K562 (cell line): ENCODE results near the gene TM2D3. TPM values are rescaled to one million over a fixed set of nuclear protein-coding genes. Genes with fewer than 3 reads are reported as not detected.

Experiments
- ATAC-seq: fragments of 200-7000 bp; cut with Tn5 transposase; 3 replicates; pipeline ENCODE4 v1.9.1; 2020; ENCODE audit warnings: moderate library complexity
- BruUV-seq: library from RNA; stranded (reverse); fragments of 400-500 nt; replicated peaks from 2 replicates; lab custom pipeline; 2021; lab: Mats Ljungman, UMichigan
- CTCF ChIA-PET: fragments of 300-600 bp; formaldehyde crosslinking; extraction: SDS; loops from one replicate; lab custom pipeline; 2021; ENCODE audit warnings: low intra/inter-chr PET ratio; lab: Yijun Ruan, JAX
- POLR2A ChIA-PET: fragments of 300-600, 350-650 bp; sonication (Branson Sonifier 250); formaldehyde crosslinking; extraction: SDS; loops from one replicate; lab custom pipeline; 2021; ENCODE audit warnings: antibody characterized with exemption, inconsistent platforms; lab: Yijun Ruan, JAX
- DNase-seq, 4 experiments: peaks; one replicate each; pipeline versions ENCODE4 v3.0.0 to v3.0.0-alpha.2; 2011 to 2018; ENCODE audit warnings: low spot score in 3 of 4, mixed read lengths in 3 of 4; ENCODE audit errors: extremely low read depth in 1 of 4
- FAIRE-seq: peaks from 2 replicates; lab custom pipeline; 2011; peaks lifted over from hg19 to GRCh38; lab: Jason Lieb, UNC
- H2AFZ ChIP-seq: 2 replicates; pipeline ENCODE4 v1.6.0; 2011; ENCODE audit warnings: low read depth, low read length, control low read depth, inconsistent platforms
- H3K27ac ChIP-seq: fragments of 200-600 bp; 3 replicates; pipeline ENCODE4 v1.8.0; 2011; ENCODE audit warnings: low read depth, mild to moderate bottlenecking, control low read depth, inconsistent platforms, low read length, moderate library complexity, mixed read lengths; ENCODE audit errors: extremely low read depth
- H3K27me3 ChIP-seq, 2 experiments: fragments of 300-600 bp in 1 of 2; 2 replicates in 1 of 2; 3 replicates in 1 of 2; pipeline versions ENCODE4 v1.6.0 to v1.8.0; 2011; ENCODE audit warnings: inconsistent platforms in 2 of 2, low read length in 2 of 2, mild to moderate bottlenecking in 1 of 2, mixed read lengths in 1 of 2, moderate library complexity in 1 of 2; ENCODE audit not compliant: control insufficient read depth in 2 of 2, insufficient read depth in 2 of 2
- H3K36me3 ChIP-seq: fragments of 300-600 bp; 3 replicates; pipeline ENCODE4 v1.8.0; 2011; ENCODE audit warnings: mild to moderate bottlenecking, low read length, inconsistent platforms; ENCODE audit not compliant: control insufficient read depth, insufficient read depth
- H3K4me1 ChIP-seq, 2 experiments: fragments of 200-600 bp in 1 of 2; replicated peaks in 1 of 2; 2 replicates in 1 of 2; 3 replicates in 1 of 2; pipeline versions ENCODE4 v1.5.1 to v1.8.0; 2011; ENCODE audit warnings: inconsistent platforms in 2 of 2, low read length in 2 of 2, mild to moderate bottlenecking in 1 of 2, mixed read lengths in 1 of 2, moderate library complexity in 1 of 2; ENCODE audit not compliant: control insufficient read depth in 2 of 2, insufficient read depth in 2 of 2
- H3K4me2 ChIP-seq: 2 replicates; pipeline ENCODE4 v1.6.1; 2011; ENCODE audit warnings: low read length, control low read depth, inconsistent platforms, mixed read lengths; ENCODE audit not compliant: insufficient read depth
- H3K4me3 ChIP-seq: fragments of 200-600 bp; sonication (generic), shearing (Covaris generic); 2 replicates; pipeline ENCODE4 v1.5.1; 2016; ENCODE audit warnings: control low read depth, inconsistent platforms
- H3K79me2 ChIP-seq: fragments of 200-600 bp; 3 replicates; pipeline ENCODE4 v1.8.0; 2011; ENCODE audit warnings: low read length, inconsistent platforms; ENCODE audit not compliant: control insufficient read depth, insufficient read depth
- H3K9ac ChIP-seq, 2 experiments: 2 replicates each; pipeline versions ENCODE4 v1.6.0 to v1.6.1; 2011; ENCODE audit warnings: low read depth in 2 of 2, low read length in 2 of 2, control low read depth in 1 of 2, inconsistent platforms in 1 of 2, mild to moderate bottlenecking in 1 of 2, mixed read lengths in 1 of 2; ENCODE audit not compliant: insufficient read depth in 1 of 2
- H3K9me1 ChIP-seq: one replicate; pipeline ENCODE4 v1.6.0; 2011; ENCODE audit warnings: inconsistent platforms, mild to moderate bottlenecking, low read length, moderate library complexity; ENCODE audit not compliant: control insufficient read depth, insufficient read depth
- H3K9me3 ChIP-seq: replicated peaks from 2 replicates; pipeline ENCODE4 v1.5.1; 2011; ENCODE audit warnings: low read depth, low read length, inconsistent platforms; ENCODE audit not compliant: control insufficient read depth, insufficient read depth
- H4K20me1 ChIP-seq: replicated peaks from 2 replicates; pipeline ENCODE4 v1.6.1; 2011; ENCODE audit warnings: low read length, inconsistent platforms, mixed read lengths; ENCODE audit not compliant: control insufficient read depth, insufficient read depth
- CBFB ChIP-seq: sonication (generic); formaldehyde crosslinking; IDR thresholded peaks from 2 replicates; pipeline ENCODE4 v1.4.0; 2020; ENCODE audit warnings: mild to moderate bottlenecking, missing genetic modification reagents
- CBX3 ChIP-seq, 2 experiments: IDR thresholded peaks; 1 replicate in 1 of 2; 2 replicates in 1 of 2; pipeline ENCODE4 v1.6.1; 2012; ENCODE audit warnings: inconsistent platforms in 2 of 2, low read length in 2 of 2, borderline replicate concordance in 1 of 2, control low read depth in 1 of 2
- ILF3 ChIP-seq: fragments of 450-650 bp; IDR thresholded peaks from 2 replicates; pipeline ENCODE4 v1.6.1; 2018; ENCODE audit warnings: antibody characterized with exemption, mild to moderate bottlenecking, moderate library complexity, borderline replicate concordance
- KAT2B ChIP-seq: IDR thresholded peaks from one replicate; pipeline ENCODE4 v1.6.1; 2012; ENCODE audit warnings: low read depth, mild to moderate bottlenecking, control low read depth, inconsistent platforms, low read length, moderate library complexity
- MCM7 ChIP-seq, 2 experiments: fragments of 450-650 bp; IDR thresholded peaks; 2 replicates each; pipeline ENCODE4 v1.6.1; 2016 to 2018
- MEF2D ChIP-seq: conservative IDR thresholded peaks from 2 replicates; pipeline ENCODE4 v1.6.1; 2016; ENCODE audit warnings: low read depth, missing genetic modification characterization, missing compliant biosample characterization
- NCOA1 ChIP-seq: fragments of 450-650 bp; IDR thresholded peaks from 2 replicates; pipeline ENCODE4 v1.6.1; 2016; ENCODE audit warnings: low read depth
- NONO ChIP-seq, 2 experiments: fragments of 200-400 bp in 1 of 2; fragments of 450-650 bp in 1 of 2; formaldehyde crosslinking in 1 of 2; IDR thresholded peaks; 2 replicates each; pipeline ENCODE4 v1.6.1; 2017; ENCODE audit warnings: low read depth in 2 of 2, mild to moderate bottlenecking in 2 of 2, moderate library complexity in 2 of 2, low read length in 1 of 2
- RBBP5 ChIP-seq: fragments of 200-600 bp; sonication (generic); IDR thresholded peaks from 2 replicates; pipeline ENCODE4 v1.6.1; 2012; ENCODE audit warnings: borderline replicate concordance, mild to moderate bottlenecking, low read length, control low read depth, inconsistent platforms; ENCODE audit not compliant: insufficient read depth, poor library complexity, severe bottlenecking
- RBM14 ChIP-seq: fragments of 200-400 bp; formaldehyde crosslinking; IDR thresholded peaks from 2 replicates; pipeline ENCODE4 v1.6.1; 2018; ENCODE audit warnings: low read depth, mild to moderate bottlenecking, low read length, moderate library complexity, borderline replicate concordance; ENCODE audit not compliant: insufficient read depth
- SMARCA5 ChIP-seq: fragments of 450-650 bp; IDR thresholded peaks from 2 replicates; pipeline ENCODE4 v1.6.1; 2016
- ZFPM2 ChIP-seq: fragments of 250-450 bp; sonication (Bioruptor Pico); IDR thresholded peaks from 2 replicates; pipeline ENCODE4 v1.5.1; 2022; ENCODE audit warnings: mild to moderate bottlenecking
- ZNF644 ChIP-seq: fragments of 200-800 bp; sonication (Bioruptor generic); IDR thresholded peaks from 2 replicates; pipeline ENCODE4 v1.6.1; 2016; ENCODE audit warnings: low read depth, missing genetic modification characterization, missing compliant biosample characterization
- ZNF696 ChIP-seq: fragments of 250-450 bp; sonication (Bioruptor Pico); conservative IDR thresholded peaks from 2 replicates; pipeline ENCODE4 v1.4.0; 2020; ENCODE audit warnings: mild to moderate bottlenecking, moderate library complexity
- ZNF699 ChIP-seq: fragments of 250-450 bp; sonication (Bioruptor Pico); IDR thresholded peaks from 2 replicates; pipeline ENCODE4 v1.8.0; 2021; ENCODE audit warnings: mild to moderate bottlenecking, moderate library complexity; ENCODE audit not compliant: insufficient replicate concordance
- WGBS: fragments of 100-300 bp; shearing (Covaris generic); methylation state at CpG from one replicate; pipeline ENCODE4 v1.1.6; 2016; ENCODE audit warnings: low coverage, mixed read lengths; ENCODE audit not compliant: insufficient coverage; ENCODE audit errors: missing lambda C conversion rate; 5-methylcytosine and 5-hydroxymethylcytosine counted together
- in situ Hi-C: fragments of 300-500 bp; cut with MboI; formaldehyde crosslinking; loops from 4 replicates; pipeline ENCODE4 v1.15.0; 2018; ENCODE audit warnings: inconsistent platforms, mixed read lengths
- intact Hi-C: fragments of 100-400 bp; cut with micrococcal nuclease; formaldehyde crosslinking; loops from 2 replicates; pipeline ENCODE4 v1.14.2; 2022
- polyA plus RNA-seq, 8 experiments: library from polyadenylated mRNA; depleted of rRNA in 4 of 8; stranded (reverse) in 5 of 8; unstranded in 3 of 8; fragments of >200 nt; fragmentation: Nextera tagmentation in 2 of 8; fragmentation: Illumina TruSeq in 1 of 8; extraction: Ambion mirVana in 2 of 8; extraction: Trizol in 1 of 8; gene quantifications; 2 replicates each; pipeline versions ENCODE4 v1.2.1 to v1.2.3, GENCODE V29; 2011 to 2014; ENCODE audit warnings: inconsistent platforms in 1 of 8, missing spikeins in 1 of 8
- total RNA-seq, 7 experiments: library from RNA; depleted of rRNA in 6 of 7; stranded (reverse); fragments of >200 nt in 6 of 7; fragmentation: Illumina TruSeq in 2 of 7; extraction: Trizol in 2 of 7; gene quantifications; 2 replicates each; pipeline versions ENCODE4 v1.2.1 to v1.2.3, GENCODE V29; 2011 to 2021; ENCODE audit warnings: low replicate concordance in 1 of 7
- TF ChIP-seq, protein P1 (sequence below): sonication (generic); formaldehyde crosslinking; IDR thresholded peaks from 2 replicates; pipeline ENCODE4 v1.8.1; 2023; ENCODE audit warnings: mild to moderate bottlenecking, missing genetic modification reagents

The TM2D3 gene
- total and polyA plus RNA-seq, 9 of the 15 experiments (the other 6 are each of a cell fraction or from before 2014, with no cell fraction given): 16.5 to 67.9 (median 31.3) TPM

DNA sequence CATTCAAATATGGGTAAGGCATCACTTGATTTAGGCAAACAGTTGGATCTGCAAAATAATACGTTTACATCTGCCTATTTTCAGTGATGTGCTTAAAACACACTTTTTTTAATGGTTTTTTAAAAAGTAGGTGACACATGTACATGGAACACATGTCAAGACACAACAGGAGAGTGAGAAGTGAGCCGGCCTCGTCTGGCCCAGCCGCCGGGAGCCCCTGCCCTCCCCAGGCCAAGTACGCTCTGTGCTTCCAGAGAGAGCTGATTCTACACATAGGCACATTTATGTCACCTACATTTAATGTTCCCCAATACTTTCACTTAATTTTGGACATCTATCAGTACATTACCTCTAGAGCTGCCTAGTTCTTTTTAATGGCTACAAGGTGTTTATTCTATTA, 3.8 kb downstream of the TM2D3 start:
- 97% methylated on average over 6 of the region's 6 CpGs for WGBS
- Histone ChIP-seq H3K9me3 (no peaks in the 10 kb centered on the region), H3K4me2 (no peak overlapping the region), H4K20me1 (no peaks in the 10 kb centered on the region), H3K27ac (no peak overlapping the region), H3K9ac (no peak overlapping the region), H3K9me1 (no peaks in the 10 kb centered on the region), H3K36me3 (peaks cover 74% of the 10 kb centered on the region), H3K79me2 (peaks cover 57% of the 10 kb centered on the region), H3K27me3 (no peaks in the 10 kb centered on the region), H3K4me1 (peaks cover 14% of the 10 kb centered on the region in 2 experiments; a peak in 4 of 5 replicates), H2AFZ (no peak overlapping the region), H3K4me3 (no peak overlapping the region)
- FAIRE-seq (no peak), DNase-seq (no peak), ATAC-seq (no peak)
- no TSS peak for BruUV-seq
- intact Hi-C loops: loop anchor here (10.0 kb wide), 1 partner anchor 214 kb away; no protein-coding TSS in a partner anchor
- ChIA-PET POLR2A (interaction anchor here (1.0 kb wide), 1 partner anchor 31 kb away, joined by 3 read pairs; no protein-coding TSS in a partner anchor), CTCF (no interaction called here)
- in situ Hi-C loops: no loop called here
- TF ChIP-seq ZNF644 (tag) (no peak), MEF2D (no peak), ZNF699 (CRISPR knock-in tag) (no peak), RBBP5 (no peak)

DNA sequence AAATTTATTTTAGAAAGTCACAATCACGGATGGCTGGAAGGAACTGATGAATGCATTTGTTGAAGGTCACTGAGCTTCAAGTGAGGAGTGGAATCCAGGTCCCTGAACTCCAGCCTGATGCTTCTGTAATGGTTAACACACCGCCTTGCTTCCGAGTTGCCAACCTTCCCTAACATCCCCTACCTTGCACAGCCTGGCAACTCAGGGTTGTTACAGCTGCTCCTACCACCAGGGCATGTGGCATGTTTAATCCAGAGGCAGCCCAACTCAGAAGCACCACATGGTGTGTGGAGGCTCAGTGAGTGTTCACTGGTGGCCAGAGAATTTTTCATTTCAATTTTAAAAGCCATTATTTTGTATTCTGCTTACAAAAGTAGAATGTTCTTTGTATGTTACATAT, 4.9 kb downstream of the TM2D3 start:
- ChIA-PET CTCF (no interaction called here), POLR2A (interaction anchor here (0.6 to 1.3 kb wide), 3 partner anchors 8 to 1856 kb away, joined by 3 read pairs; no protein-coding TSS in a partner anchor)
- H3K9ac ChIP-seq: no peak overlapping the region
- H3K9me1 ChIP-seq: no peaks in the 10 kb centered on the region
- no peaks in the 10 kb centered on the region for H4K20me1 ChIP-seq
- no peak for ATAC-seq
- in situ Hi-C loops: no loop called here
- intact Hi-C loops: loop anchor here (10.0 kb wide), 1 partner anchor 212 kb away; no protein-coding TSS in a partner anchor
- H2AFZ ChIP-seq: no peak overlapping the region
- peaks cover 84% of the 10 kb centered on the region for H3K36me3 ChIP-seq
- H3K27ac ChIP-seq: no peak overlapping the region
- H3K9me3 ChIP-seq: no peaks in the 10 kb centered on the region
- WGBS: 88% methylated on average over 3 of the region's 3 CpGs
- no peak overlapping the region for H3K4me2 ChIP-seq
- no peak overlapping the region for H3K4me3 ChIP-seq
- peaks cover 47% of the 10 kb centered on the region for H3K79me2 ChIP-seq
- H3K4me1 ChIP-seq: peaks cover 4 to 14% of the 10 kb centered on the region in 2 experiments; a peak in 3 of 5 replicates
- DNase-seq: no peak
- no peak for FAIRE-seq
- BruUV-seq: no TSS peak
- no peaks in the 10 kb centered on the region for H3K27me3 ChIP-seq
- TF ChIP-seq ZNF696 (no peak), ZFPM2 (no peak), SMARCA5 (no peak), NCOA1 (no peak), CBFB (CRISPR knock-in tag) (no peak), ILF3 (no peak), NONO (IDR thresholded peaks at IDR 0.05; ENCODE audit: low read depth in 2 of 2, low read length in 1 of 2) (no peak), MCM7 (IDR thresholded peaks at IDR 0.05) (no peak), KAT2B (no peak), RBM14 (no peak), CBX3 (IDR thresholded peaks at IDR 0.05; ENCODE audit: borderline replicate concordance in 1 of 2, low read length in 2 of 2) (no peak)
- TF ChIP-seq, protein P1, sequence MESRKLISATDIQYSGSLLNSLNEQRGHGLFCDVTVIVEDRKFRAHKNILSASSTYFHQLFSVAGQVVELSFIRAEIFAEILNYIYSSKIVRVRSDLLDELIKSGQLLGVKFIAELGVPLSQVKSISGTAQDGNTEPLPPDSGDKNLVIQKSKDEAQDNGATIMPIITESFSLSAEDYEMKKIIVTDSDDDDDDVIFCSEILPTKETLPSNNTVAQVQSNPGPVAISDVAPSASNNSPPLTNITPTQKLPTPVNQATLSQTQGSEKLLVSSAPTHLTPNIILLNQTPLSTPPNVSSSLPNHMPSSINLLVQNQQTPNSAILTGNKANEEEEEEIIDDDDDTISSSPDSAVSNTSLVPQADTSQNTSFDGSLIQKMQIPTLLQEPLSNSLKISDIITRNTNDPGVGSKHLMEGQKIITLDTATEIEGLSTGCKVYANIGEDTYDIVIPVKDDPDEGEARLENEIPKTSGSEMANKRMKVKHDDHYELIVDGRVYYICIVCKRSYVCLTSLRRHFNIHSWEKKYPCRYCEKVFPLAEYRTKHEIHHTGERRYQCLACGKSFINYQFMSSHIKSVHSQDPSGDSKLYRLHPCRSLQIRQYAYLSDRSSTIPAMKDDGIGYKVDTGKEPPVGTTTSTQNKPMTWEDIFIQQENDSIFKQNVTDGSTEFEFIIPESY (CRISPR knock-in tag): no peak
